Gastroesophageal sphincter (tissue), 3 donors: ENCODE results near the gene LHFPL2.

ENCODE experiments used
- CTCF ChIP-seq, 4 experiments: fragments of 200-600 bp in 2 of 4; fragments of 450-650 bp in 2 of 4; sonication (generic) in 1 of 4; IDR thresholded peaks; one replicate each; pipeline ENCODE4 v1.5.1; 2017 to 2019; ENCODE audit warnings: antibody characterized with exemption in 4 of 4, mild to moderate bottlenecking in 2 of 4, moderate library complexity in 2 of 4
- POLR2A ChIP-seq, 2 donors: fragments of 450-650 bp; IDR thresholded peaks; one replicate each; pipeline ENCODE4 v1.6.1; 2017; ENCODE audit warnings: antibody characterized with exemption in 2 of 2, mild to moderate bottlenecking in 2 of 2, moderate library complexity in 1 of 2

GRCh38 chr5:78504704-78505677 lies 143.6 kb downstream of the LHFPL2 start:
- TF ChIP-seq POLR2A (IDR thresholded peaks at IDR 0.05) (no peak), CTCF (IDR thresholded peaks at IDR 0.05) (no peak)
